HepG2 (cell line): ENCODE data around the gene VKORC1. TPM values are rescaled to one million over a fixed set of nuclear protein-coding genes. Genes with fewer than 3 reads are reported as not detected.
A peak's percentile ranks its signal among the peaks of the same experiment; 100 is the strongest.

Experiments
- ADNP ChIP-seq: sonication (generic); formaldehyde crosslinking; IDR thresholded peaks from 2 replicates; pipeline ENCODE4 v1.4.0; 2020; ENCODE audit warnings: missing genetic modification reagents
- AHDC1 ChIP-seq: sonication (generic); formaldehyde crosslinking; IDR thresholded peaks from 2 replicates; pipeline ENCODE4 v1.5.1; 2020; ENCODE audit warnings: mild to moderate bottlenecking, missing genetic modification reagents, borderline replicate concordance
- CEBPG ChIP-seq: IDR thresholded peaks from 2 replicates; pipeline ENCODE4 v1.6.1; 2016
- CHD4 ChIP-seq: fragments of 200-600 bp; sonication (generic); IDR thresholded peaks from 2 replicates; pipeline ENCODE4 v1.7.0; 2017; ENCODE audit warnings: mild to moderate bottlenecking, low read length, borderline replicate concordance
- HNRNPH1 ChIP-seq: fragments of 200-400 bp; formaldehyde crosslinking; optimal IDR thresholded peaks from 2 replicates; pipeline ENCODE3; 2017; ENCODE audit warnings: mild to moderate bottlenecking, low read depth, low read length
- MEIS2 ChIP-seq: sonication (generic); formaldehyde crosslinking; IDR thresholded peaks from 2 replicates; pipeline ENCODE4 v1.9.0; 2021; ENCODE audit warnings: mild to moderate bottlenecking, missing genetic modification reagents
- NFATC3 ChIP-seq: sonication (generic); formaldehyde crosslinking; IDR thresholded peaks from 2 replicates; pipeline ENCODE4 v1.5.1; 2020; ENCODE audit warnings: mild to moderate bottlenecking, missing genetic modification reagents
- PLSCR1 ChIP-seq: sonication (generic); formaldehyde crosslinking; IDR thresholded peaks from 2 replicates; pipeline ENCODE4 v1.5.0; 2020; ENCODE audit warnings: missing genetic modification reagents, mild to moderate bottlenecking, borderline replicate concordance
- RNF2 ChIP-seq: fragments of 450-650 bp; conservative IDR thresholded peaks from 2 replicates; pipeline ENCODE4 v1.6.1; 2016; ENCODE audit warnings: low read depth
- TBX2 ChIP-seq: sonication (generic); formaldehyde crosslinking; IDR thresholded peaks from 2 replicates; pipeline ENCODE4 v1.5.0; 2020; ENCODE audit warnings: missing genetic modification reagents, mild to moderate bottlenecking, borderline replicate concordance
- TBX3 ChIP-seq: fragments of 450-650 bp; IDR thresholded peaks from 2 replicates; pipeline ENCODE4 v1.6.1; 2017; ENCODE audit warnings: antibody characterized with exemption, mild to moderate bottlenecking, inconsistent platforms, borderline replicate concordance
- TFDP1 ChIP-seq: IDR thresholded peaks from 2 replicates; pipeline ENCODE4 v1.6.1; 2016; ENCODE audit warnings: missing compliant biosample characterization, missing genetic modification reagents, borderline replicate concordance
- ZBED4 ChIP-seq: sonication (generic); formaldehyde crosslinking; IDR thresholded peaks from 2 replicates; pipeline ENCODE4 v1.4.0; 2020; ENCODE audit warnings: missing genetic modification reagents, borderline replicate concordance
- ZBTB1 ChIP-seq: sonication (generic); formaldehyde crosslinking; IDR thresholded peaks from 2 replicates; pipeline ENCODE4 v1.4.0; 2020; ENCODE audit warnings: missing genetic modification reagents, borderline replicate concordance
- ZNF124 ChIP-seq: sonication (generic); formaldehyde crosslinking; IDR thresholded peaks from 2 replicates; pipeline ENCODE4 v1.4.0; 2020; ENCODE audit warnings: missing genetic modification reagents
- ZNF230 ChIP-seq: sonication (generic); formaldehyde crosslinking; IDR thresholded peaks from 2 replicates; pipeline ENCODE4 v1.4.0; 2020; ENCODE audit warnings: mild to moderate bottlenecking, missing genetic modification reagents
- ZNF24 ChIP-seq: fragments of 450-650 bp; IDR thresholded peaks from 2 replicates; pipeline ENCODE4 v1.6.1; 2017; ENCODE audit warnings: antibody characterized with exemption, mild to moderate bottlenecking
- ZNF746 ChIP-seq: sonication (generic); formaldehyde crosslinking; IDR thresholded peaks from 2 replicates; pipeline ENCODE4 v1.8.0; 2022; ENCODE audit warnings: mild to moderate bottlenecking, missing genetic modification reagents
- polyA plus RNA-seq, 8 experiments: library from polyadenylated mRNA; depleted of rRNA in 3 of 8; stranded (reverse) in 7 of 8; unstranded in 1 of 8; fragments of >200 nt; fragmentation: Illumina TruSeq in 4 of 8; extraction: Trizol in 4 of 8; gene quantifications; 2 replicates each; pipeline versions ENCODE4 v1.2.1 to v1.2.3, GENCODE V29; 2011 to 2016; ENCODE audit warnings: low read depth in 4 of 8, missing spikeins in 1 of 8, mixed read lengths in 1 of 8; ENCODE audit not compliant: insufficient read depth in 1 of 8
- total RNA-seq, 5 experiments: library from RNA; depleted of rRNA; stranded (reverse); fragments of >200 nt; fragmentation: Illumina TruSeq; extraction: Trizol; gene quantifications; 2 replicates each; pipeline ENCODE4 v1.2.3, GENCODE V29; 2016; ENCODE audit warnings: low read depth in 1 of 5

The VKORC1 gene
- total and polyA plus RNA-seq, 2 of the 13 experiments (the other 11 are each of a cell fraction or from before 2014, with no cell fraction given) = 141 to 615 TPM

- peak; percentile 71; the same call in 1 of the 2 replicates for TF ChIP-seq ZBED4
- TF ChIP-seq CHD4 = no peak
- no peak for TF ChIP-seq HNRNPH1
- TF ChIP-seq NFATC3 = peak; percentile 94
- TF ChIP-seq ZNF24 = peak; percentile 63; the same call in 1 of the 2 replicates
- no peak; the same call in 1 of the 2 replicates for TF ChIP-seq AHDC1 (CRISPR knock-in tag)
- TF ChIP-seq ZNF746 (CRISPR knock-in tag) = 0 out of 2 replicates have a peak, but pooled peaks have one; percentile 33
- TF ChIP-seq MEIS2 (CRISPR knock-in tag) = peak; percentile 55
- TF ChIP-seq PLSCR1 = no peak
- TF ChIP-seq ADNP = no peak
- TF ChIP-seq TFDP1 (CRISPR knock-in tag) = peak; percentile 69; the same call in 1 of the 2 replicates
- no peak for TF ChIP-seq ZBTB1
- TF ChIP-seq TBX3 = peak; percentile 50; the same call in 1 of the 2 replicates
- peak; percentile 89 for TF ChIP-seq ZNF230 (CRISPR knock-in tag)
- TF ChIP-seq ZNF124 (CRISPR knock-in tag) = peak; percentile 90
- TF ChIP-seq CEBPG = peak; percentile 49; the same call in 1 of the 2 replicates
- TF ChIP-seq TBX2 (CRISPR knock-in tag) = peak; percentile 25; the same call in 1 of the 2 replicates
- no peak for TF ChIP-seq RNF2
Observed at GRCh38 chr16:31073970-31074813, 20.4 kb downstream of the VKORC1 start, which contains the start of the genes ZNF646 and ZNF668 (continued).
